Keratinocyte (primary cell): ENCODE data around the gene EN2.
A peak's percentile ranks its signal among the peaks of the same experiment; 100 is the strongest.

Experiments used
- EZH2 ChIP-seq: IDR thresholded peaks from one replicate; pipeline ENCODE4 v1.6.1; 2012; ENCODE audit warnings: inconsistent platforms, mild to moderate bottlenecking, low read length, moderate library complexity
- TF ChIP-seq, protein P1 (sequence below), 3 experiments: IDR thresholded peaks in 1 of 3; conservative IDR thresholded peaks in 1 of 3; optimal IDR thresholded peaks in 1 of 3; 2 replicates in 2 of 3; 3 replicates in 1 of 3; pipeline versions ENCODE3 to v1.5.1; 2011; ENCODE audit warnings: low read length in 3 of 3, mild to moderate bottlenecking in 3 of 3, moderate library complexity in 2 of 3, control low read depth in 1 of 3, inconsistent platforms in 1 of 3; ENCODE audit not compliant: insufficient read depth in 2 of 3; ENCODE audit errors: extremely low read depth in 1 of 3

GRCh38 chr7:155453296-155454182 is 4.4 kb upstream of the EN2 start:
- peak; percentile 7 for TF ChIP-seq EZH2
- TF ChIP-seq, protein P1, sequence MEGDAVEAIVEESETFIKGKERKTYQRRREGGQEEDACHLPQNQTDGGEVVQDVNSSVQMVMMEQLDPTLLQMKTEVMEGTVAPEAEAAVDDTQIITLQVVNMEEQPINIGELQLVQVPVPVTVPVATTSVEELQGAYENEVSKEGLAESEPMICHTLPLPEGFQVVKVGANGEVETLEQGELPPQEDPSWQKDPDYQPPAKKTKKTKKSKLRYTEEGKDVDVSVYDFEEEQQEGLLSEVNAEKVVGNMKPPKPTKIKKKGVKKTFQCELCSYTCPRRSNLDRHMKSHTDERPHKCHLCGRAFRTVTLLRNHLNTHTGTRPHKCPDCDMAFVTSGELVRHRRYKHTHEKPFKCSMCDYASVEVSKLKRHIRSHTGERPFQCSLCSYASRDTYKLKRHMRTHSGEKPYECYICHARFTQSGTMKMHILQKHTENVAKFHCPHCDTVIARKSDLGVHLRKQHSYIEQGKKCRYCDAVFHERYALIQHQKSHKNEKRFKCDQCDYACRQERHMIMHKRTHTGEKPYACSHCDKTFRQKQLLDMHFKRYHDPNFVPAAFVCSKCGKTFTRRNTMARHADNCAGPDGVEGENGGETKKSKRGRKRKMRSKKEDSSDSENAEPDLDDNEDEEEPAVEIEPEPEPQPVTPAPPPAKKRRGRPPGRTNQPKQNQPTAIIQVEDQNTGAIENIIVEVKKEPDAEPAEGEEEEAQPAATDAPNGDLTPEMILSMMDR (optimal IDR thresholded peaks at IDR 0.05 in 1 of 3, IDR thresholded peaks at IDR 0.05 in 1 of 3, conservative IDR thresholded peaks at IDR 0.05 in 1 of 3; ENCODE audit: extremely low read depth in 1 of 3, insufficient read depth in 2 of 3, low read length in 3 of 3), result no peak
